PC-3 (cell line): ENCODE data around the gene WDR90. TPM values are rescaled to one million over a fixed set of nuclear protein-coding genes. Genes with fewer than 3 reads are reported as not detected.

Source experiments
- ATAC-seq: fragments of 200-7000 bp; cut with Tn5 transposase; 2 replicates; pipeline ENCODE4 v1.9.1; 2020; ENCODE audit warnings: mild to moderate bottlenecking, moderate library complexity
- BruUV-seq: library from RNA; stranded (reverse); fragments of 400-500 nt; replicated peaks from 2 replicates; lab custom pipeline; 2021; lab: Mats Ljungman, UMichigan
- CTCF ChIA-PET: fragments of 300-600 bp; sonication (Branson Sonifier 250); formaldehyde crosslinking; loops from one replicate; lab custom pipeline; 2022; ENCODE audit warnings: antibody characterized with exemption; lab: Charles Lee
- POLR2A ChIA-PET: fragments of 300-600 bp; sonication (Branson Sonifier 250); formaldehyde crosslinking; loops from one replicate; lab custom pipeline; 2022; ENCODE audit warnings: antibody characterized with exemption; ENCODE audit not compliant: unreplicated experiment; lab: Charles Lee
- DNase-seq: peaks from one replicate; pipeline ENCODE4 v3.0.0-alpha.2; 2015
- H2AFZ ChIP-seq: fragments of 300-600 bp; sonication (generic); 2 replicates; pipeline ENCODE4 v1.6.0; 2016; ENCODE audit warnings: antibody characterized with exemption, low read length
- H3F3A ChIP-seq: fragments of 300-600 bp; sonication (generic); one replicate; pipeline ENCODE4 v1.6.0; 2017; ENCODE audit warnings: antibody characterized with exemption, low read length, control low read depth, mild to moderate bottlenecking; ENCODE audit not compliant: unreplicated experiment
- H3K27ac ChIP-seq: fragments of 300-600 bp; sonication (generic); 2 replicates; pipeline ENCODE4 v1.5.1; 2016; ENCODE audit warnings: mild to moderate bottlenecking, low read length
- H3K27me3 ChIP-seq: fragments of 300-600 bp; sonication (generic); 2 replicates; pipeline ENCODE4 v1.6.1; 2016; ENCODE audit warnings: low read length, mixed read lengths
- H3K36me3 ChIP-seq: fragments of 300-600 bp; sonication (generic); 2 replicates; pipeline ENCODE4 v1.6.1; 2016; ENCODE audit warnings: low read depth, mixed run types, low read length, mixed read lengths
- H3K4me1 ChIP-seq: fragments of 300-600 bp; sonication (generic); 2 replicates; pipeline ENCODE4 v1.5.1; 2016; ENCODE audit warnings: low read length; ENCODE audit not compliant: insufficient read depth
- H3K4me2 ChIP-seq: fragments of 300-600 bp; sonication (generic); 2 replicates; pipeline ENCODE4 v1.6.0; 2016; ENCODE audit warnings: low read length
- H3K4me3 ChIP-seq: fragments of 300-600 bp; sonication (generic); 2 replicates; pipeline ENCODE4 v1.5.1; 2016; ENCODE audit warnings: mild to moderate bottlenecking, low read length, mixed read lengths
- H3K79me2 ChIP-seq: fragments of 300-600 bp; sonication (generic); 2 replicates; pipeline ENCODE4 v1.6.1; 2017; ENCODE audit warnings: low read length, mixed read lengths
- H3K9ac ChIP-seq: fragments of 300-600 bp; sonication (generic); 2 replicates; pipeline ENCODE4 v1.6.0; 2016; ENCODE audit warnings: mild to moderate bottlenecking, low read length
- H3K9me2 ChIP-seq: fragments of 300-600 bp; sonication (generic); replicated peaks from 2 replicates; pipeline ENCODE4 v1.6.1; 2016; ENCODE audit warnings: mixed run types, low read length, mixed read lengths
- H3K9me3 ChIP-seq: fragments of 300-600 bp; sonication (generic); 2 replicates; pipeline ENCODE4 v1.6.1; 2016; ENCODE audit warnings: low read length, mixed read lengths
- H4K20me1 ChIP-seq: fragments of 300-600 bp; sonication (generic); 2 replicates; pipeline ENCODE4 v1.6.1; 2016; ENCODE audit warnings: low read length, mixed read lengths
- EZH2 ChIP-seq: fragments of 300-600 bp; sonication (generic); IDR thresholded peaks from one replicate; pipeline ENCODE4 v1.6.1; 2017; ENCODE audit warnings: antibody characterized with exemption, mild to moderate bottlenecking, low read length; ENCODE audit not compliant: unreplicated experiment
- EZH2phosphoT487 ChIP-seq: fragments of 300-600 bp; sonication (generic); IDR thresholded peaks from 2 replicates; pipeline ENCODE4 v1.6.1; 2018; ENCODE audit warnings: mild to moderate bottlenecking, antibody characterized with exemption, low read length, borderline replicate concordance
- intact Hi-C: fragments of 100-400 bp; cut with micrococcal nuclease; formaldehyde crosslinking; loops from 2 replicates; pipeline ENCODE4 v1.9.0; 2023
- total RNA-seq: library from RNA; depleted of rRNA; stranded (reverse); fragments of >200 nt; gene quantifications from 2 replicates; pipeline ENCODE4 v1.2.3, GENCODE V29; 2014; rRNA removed
- TF ChIP-seq, protein P1 (sequence below): fragments of 300-600 bp; sonication (generic); conservative IDR thresholded peaks from 2 replicates; pipeline ENCODE4 v1.5.1; 2017; ENCODE audit warnings: antibody characterized with exemption, low read depth, mild to moderate bottlenecking, low read length

Gene WDR90
- total RNA-seq, 1 experiment from 2014 or later = 44.4 TPM

- CTCF ChIA-PET = interaction anchor here (0.6 to 0.8 kb wide), 3 partner anchors 12 to 72 kb away, joined by 3 to 9 read pairs (median 5); partner anchors contain the start of genes CHTF18 and RPUSD1
- Histone ChIP-seq H3F3A (no peaks in the 10 kb centered on the region), H3K9ac (peak overlapping the region; percentile 57), H3K9me3 (no peaks in the 10 kb centered on the region), H3K79me2 (peaks cover 19% of the 10 kb centered on the region), H3K27ac (no peak overlapping the region), H3K4me1 (peaks cover 33% of the 10 kb centered on the region), H3K36me3 (no peaks in the 10 kb centered on the region), H3K9me2 (no peaks in the 10 kb centered on the region), H3K4me3 (peak overlapping the region; percentile 71), H2AFZ (no peak overlapping the region), H4K20me1 (peaks cover 8% of the 10 kb centered on the region; the same call in 1 of the 2 replicates), H3K27me3 (no peaks in the 10 kb centered on the region), H3K4me2 (peak overlapping the region; percentile 86)
- intact Hi-C loops = loop anchor here (10.0 kb wide), 1 partner anchor 69 kb away; the partner anchor contains the start of genes CHTF18 and RPUSD1
- BruUV-seq = TSS peak; percentile 30
- ATAC-seq = no peak
- no peak for DNase-seq
- POLR2A ChIA-PET = interaction anchor here (0.6 kb wide), 1 partner anchor 21 kb away, joined by 14 read pairs; no protein-coding TSS in a partner anchor
- TF ChIP-seq EZH2 (no peak), EZH2phosphoT487 (no peak)
- TF ChIP-seq, protein P1, sequence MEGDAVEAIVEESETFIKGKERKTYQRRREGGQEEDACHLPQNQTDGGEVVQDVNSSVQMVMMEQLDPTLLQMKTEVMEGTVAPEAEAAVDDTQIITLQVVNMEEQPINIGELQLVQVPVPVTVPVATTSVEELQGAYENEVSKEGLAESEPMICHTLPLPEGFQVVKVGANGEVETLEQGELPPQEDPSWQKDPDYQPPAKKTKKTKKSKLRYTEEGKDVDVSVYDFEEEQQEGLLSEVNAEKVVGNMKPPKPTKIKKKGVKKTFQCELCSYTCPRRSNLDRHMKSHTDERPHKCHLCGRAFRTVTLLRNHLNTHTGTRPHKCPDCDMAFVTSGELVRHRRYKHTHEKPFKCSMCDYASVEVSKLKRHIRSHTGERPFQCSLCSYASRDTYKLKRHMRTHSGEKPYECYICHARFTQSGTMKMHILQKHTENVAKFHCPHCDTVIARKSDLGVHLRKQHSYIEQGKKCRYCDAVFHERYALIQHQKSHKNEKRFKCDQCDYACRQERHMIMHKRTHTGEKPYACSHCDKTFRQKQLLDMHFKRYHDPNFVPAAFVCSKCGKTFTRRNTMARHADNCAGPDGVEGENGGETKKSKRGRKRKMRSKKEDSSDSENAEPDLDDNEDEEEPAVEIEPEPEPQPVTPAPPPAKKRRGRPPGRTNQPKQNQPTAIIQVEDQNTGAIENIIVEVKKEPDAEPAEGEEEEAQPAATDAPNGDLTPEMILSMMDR = no peak
These were observed 67.0 kb downstream of the WDR90 start for GRCh38 chr16:716200-716568.

GRCh38 chr16:716768-717325 lies 67.7 kb downstream of the WDR90 start:
- Histone ChIP-seq H3K79me2 (peaks cover 19% of the 10 kb centered on the region), H3K9me2 (no peaks in the 10 kb centered on the region), H3K27me3 (no peaks in the 10 kb centered on the region), H3K4me2 (peak overlapping the region; percentile 86), H3K9me3 (no peaks in the 10 kb centered on the region), H3K9ac (no peak overlapping the region), H3F3A (no peaks in the 10 kb centered on the region), H3K4me3 (peak overlapping the region; percentile 71), H4K20me1 (peaks cover 8% of the 10 kb centered on the region; the same call in 1 of the 2 replicates), H2AFZ (no peak overlapping the region), H3K4me1 (peaks cover 34% of the 10 kb centered on the region), H3K36me3 (no peaks in the 10 kb centered on the region), H3K27ac (no peak overlapping the region)
- no TSS peak for BruUV-seq
- no peak for TF ChIP-seq EZH2
- TF ChIP-seq, protein P1 = no peak
- TF ChIP-seq EZH2phosphoT487 = no peak
- DNase-seq (no peak), ATAC-seq (no peak)
- ChIA-PET CTCF (no interaction called here), POLR2A (no interaction called here)
- intact Hi-C loops = loop anchor here (10.0 kb wide), 1 partner anchor 68 kb away; the partner anchor contains the start of genes CHTF18 and RPUSD1

Other genes with a start within 250 kb of the WDR90 start
- gene DECR2, start 247.5 kb upstream of the WDR90 start, total RNA-seq = 19.8 and 22.3 TPM in 2 replicates
- 12.7 and 17.9 TPM in 2 replicates for gene RAB11FIP3, start 223.7 kb upstream of the WDR90 start, total RNA-seq
- gene CAPN15, start 121.7 kb upstream of the WDR90 start, total RNA-seq = 60.4 and 78.1 TPM in 2 replicates
- not detected in 2 replicates for gene PRR35, start 89.0 kb upstream of the WDR90 start, total RNA-seq
- gene NHLRC4, start 82.4 kb upstream of the WDR90 start, total RNA-seq = 0.44 TPM in 1 of 2 replicates, not detected in the other
- gene PIGQ, start 79.4 kb upstream of the WDR90 start, total RNA-seq = 36.0 and 43.8 TPM in 2 replicates
- gene RAB40C, start 59.3 kb upstream of the WDR90 start, total RNA-seq = 19.5 and 27.0 TPM in 2 replicates
- 0.11 and 0.40 TPM in 2 replicates for gene WFIKKN1, start 18.4 kb upstream of the WDR90 start, total RNA-seq
- gene METTL26, start 13.1 kb upstream of the WDR90 start, total RNA-seq = 179 and 207 TPM in 2 replicates
- gene MCRIP2, start 7.5 kb upstream of the WDR90 start, total RNA-seq = 83.5 and 84.6 TPM in 2 replicates
- 93.0 and 100 TPM in 2 replicates for gene RHOT2, start 18.8 kb downstream of the WDR90 start, total RNA-seq
- gene RHBDL1, start 26.3 kb downstream of the WDR90 start, total RNA-seq = 1.7 and 3.7 TPM in 2 replicates
- gene STUB1, start 31.0 kb downstream of the WDR90 start, total RNA-seq = 152 and 226 TPM in 2 replicates
- 81.3 and 90.5 TPM in 2 replicates for gene JMJD8, start 35.0 kb downstream of the WDR90 start, total RNA-seq
- gene WDR24, start 41.0 kb downstream of the WDR90 start, total RNA-seq = 9.5 and 12.7 TPM in 2 replicates
- 4.3 and 7.5 TPM in 2 replicates for gene FBXL16, start 56.4 kb downstream of the WDR90 start, total RNA-seq
- gene METRN, start 65.8 kb downstream of the WDR90 start, total RNA-seq = 314 and 320 TPM in 2 replicates
- gene ANTKMT, start 71.8 kb downstream of the WDR90 start, total RNA-seq = 77.3 and 79.0 TPM in 2 replicates
- 3.3 and 5.8 TPM in 2 replicates for gene CCDC78, start 77.1 kb downstream of the WDR90 start, total RNA-seq
- gene HAGHL, start 77.7 kb downstream of the WDR90 start, total RNA-seq = 16.4 and 19.4 TPM in 2 replicates
- 46.1 and 62.5 TPM in 2 replicates for gene CIAO3, start 91.6 kb downstream of the WDR90 start, total RNA-seq
- gene MSLN, start 111.4 kb downstream of the WDR90 start, total RNA-seq = 0.73 and 4.7 TPM in 2 replicates
- 72.6 and 93.7 TPM in 2 replicates for gene RPUSD1, start 139.0 kb downstream of the WDR90 start, total RNA-seq
- 79.0 and 107 TPM in 2 replicates for gene CHTF18, start 139.3 kb downstream of the WDR90 start, total RNA-seq
- not detected in 2 replicates for gene GNG13, start 151.4 kb downstream of the WDR90 start, total RNA-seq